H54 (cell line): ENCODE results near the gene TRMT1.
A peak's percentile ranks its signal among the peaks of the same experiment; 100 is the strongest.

ENCODE experiments used
- DNase-seq: peaks from one replicate; pipeline ENCODE4 v3.0.0; 2011; ENCODE audit warnings: low spot score, mixed read lengths; ENCODE audit not compliant: insufficient read length
- FAIRE-seq: peaks from 3 replicates; lab custom pipeline; 2011; peaks lifted over from hg19 to GRCh38; lab: Jason Lieb, UNC
- POLR2A ChIP-seq: IDR thresholded peaks from 2 replicates; pipeline ENCODE4 v1.6.1; 2011; ENCODE audit warnings: low read depth, mild to moderate bottlenecking, low read length

Gene TRMT1

GRCh38 chr19:13066933-13067807, 49.4 kb downstream of the TRMT1 start:
- no peak for TF ChIP-seq POLR2A
- FAIRE-seq (no peak), DNase-seq (no peak)

- TF ChIP-seq POLR2A = no peak
- DNase-seq (no peak), FAIRE-seq (no peak)
These were observed 50.3 kb downstream of the TRMT1 start for GRCh38 chr19:13066226-13066625.

GRCh38 chr19:13064092-13064489, 52.4 kb downstream of the TRMT1 start:
- TF ChIP-seq POLR2A = no peak
- no peak for DNase-seq
- no peak for FAIRE-seq

- TF ChIP-seq POLR2A = no peak
- FAIRE-seq = no peak
- DNase-seq = no peak
These were observed 53.0 kb downstream of the TRMT1 start for GRCh38 chr19:13063461-13064091.

- TF ChIP-seq POLR2A = no peak
- DNase-seq = no peak
- no peak for FAIRE-seq
These were observed 54.2 kb downstream of the TRMT1 start for GRCh38 chr19:13062317-13062716.

GRCh38 chr19:13060964-13061927, 55.3 kb downstream of the TRMT1 start:
- peak; percentile 78 for DNase-seq
- no peak for FAIRE-seq
- TF ChIP-seq POLR2A = no peak

- TF ChIP-seq POLR2A = no peak
- peak; percentile 94 for DNase-seq
- no peak for FAIRE-seq
These were observed 56.1 kb downstream of the TRMT1 start for GRCh38 chr19:13060233-13060963.

GRCh38 chr19:13058951-13059660, 57.4 kb downstream of the TRMT1 start:
- DNase-seq = no peak
- TF ChIP-seq POLR2A = no peak
- FAIRE-seq = no peak

- DNase-seq = no peak
- no peak for TF ChIP-seq POLR2A
- no peak for FAIRE-seq
These were observed 58.8 kb downstream of the TRMT1 start for GRCh38 chr19:13057744-13058143.

GRCh38 chr19:13057147-13057572, 59.4 kb downstream of the TRMT1 start:
- no peak for DNase-seq
- FAIRE-seq = no peak
- TF ChIP-seq POLR2A = no peak

GRCh38 chr19:13056052-13056660, 60.4 kb downstream of the TRMT1 start:
- DNase-seq (peak; percentile 88), FAIRE-seq (no peak)
- TF ChIP-seq POLR2A = peak; percentile 31; the same call in 1 of the 2 replicates

- no peak; the same call in none of the 2 replicates for TF ChIP-seq POLR2A
- DNase-seq = peak; percentile 60
- no peak for FAIRE-seq
These were observed 61.1 kb downstream of the TRMT1 start for GRCh38 chr19:13055213-13056051.
